Measurements from ENCODE around the gene KCTD14.

DNA sequence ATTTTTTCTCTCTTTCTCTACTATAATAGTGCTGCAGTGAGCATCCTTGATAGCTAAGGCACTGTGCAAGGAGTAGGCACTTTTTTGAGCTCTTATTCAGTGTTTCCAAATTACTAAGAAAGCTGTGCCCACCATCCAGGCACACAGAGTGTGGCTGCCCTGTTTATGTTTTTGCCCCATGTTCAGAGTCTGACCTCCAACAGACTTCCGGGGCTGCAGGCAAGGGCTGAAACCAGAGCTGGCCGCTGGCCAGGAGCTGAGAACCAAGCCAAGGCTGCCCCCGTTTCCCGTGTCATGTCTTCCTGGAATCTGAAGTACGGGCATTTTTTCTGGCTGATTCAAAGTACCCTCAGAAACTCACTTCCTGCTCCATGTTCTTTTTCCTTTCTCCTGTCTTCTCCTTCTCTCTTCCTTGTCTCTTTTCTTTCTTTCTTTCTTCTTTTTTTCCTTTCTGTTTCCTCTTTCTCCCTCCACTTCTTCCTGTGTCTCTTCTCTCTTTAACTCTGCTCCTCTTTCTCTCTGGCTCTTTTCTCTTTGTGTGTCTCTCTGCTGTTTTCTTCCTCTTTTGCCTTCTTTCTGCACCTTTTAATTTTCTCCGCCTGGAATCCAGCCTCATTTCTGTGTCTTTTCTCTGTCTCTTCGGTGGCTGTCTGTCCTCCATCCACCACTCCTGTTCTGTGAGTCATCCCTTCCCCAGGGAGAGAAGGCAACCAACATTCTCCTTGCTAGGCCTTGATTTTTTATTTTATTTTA lies 17.0 kb upstream of the KCTD14 start:
- TF ChIP-seq, protein P1, sequence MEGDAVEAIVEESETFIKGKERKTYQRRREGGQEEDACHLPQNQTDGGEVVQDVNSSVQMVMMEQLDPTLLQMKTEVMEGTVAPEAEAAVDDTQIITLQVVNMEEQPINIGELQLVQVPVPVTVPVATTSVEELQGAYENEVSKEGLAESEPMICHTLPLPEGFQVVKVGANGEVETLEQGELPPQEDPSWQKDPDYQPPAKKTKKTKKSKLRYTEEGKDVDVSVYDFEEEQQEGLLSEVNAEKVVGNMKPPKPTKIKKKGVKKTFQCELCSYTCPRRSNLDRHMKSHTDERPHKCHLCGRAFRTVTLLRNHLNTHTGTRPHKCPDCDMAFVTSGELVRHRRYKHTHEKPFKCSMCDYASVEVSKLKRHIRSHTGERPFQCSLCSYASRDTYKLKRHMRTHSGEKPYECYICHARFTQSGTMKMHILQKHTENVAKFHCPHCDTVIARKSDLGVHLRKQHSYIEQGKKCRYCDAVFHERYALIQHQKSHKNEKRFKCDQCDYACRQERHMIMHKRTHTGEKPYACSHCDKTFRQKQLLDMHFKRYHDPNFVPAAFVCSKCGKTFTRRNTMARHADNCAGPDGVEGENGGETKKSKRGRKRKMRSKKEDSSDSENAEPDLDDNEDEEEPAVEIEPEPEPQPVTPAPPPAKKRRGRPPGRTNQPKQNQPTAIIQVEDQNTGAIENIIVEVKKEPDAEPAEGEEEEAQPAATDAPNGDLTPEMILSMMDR (conservative IDR thresholded peaks at IDR 0.05; ENCODE audit: low read length), result no peak
- no peak for TF ChIP-seq EZH2phosphoT487 (IDR thresholded peaks at IDR 0.05; ENCODE audit: borderline replicate concordance, low read depth, low read length)

All from OCI-LY7 (cell line).